Mammary epithelial cell (primary cell): Measurements from ENCODE around the gene HSPH1.

Source experiments
- EZH2 ChIP-seq: IDR thresholded peaks from 2 replicates; pipeline ENCODE4 v1.6.1; 2012; ENCODE audit warnings: low read length, inconsistent platforms, borderline replicate concordance
- TF ChIP-seq, protein P1 (sequence below), 2 donors: IDR thresholded peaks in 1 of 2; conservative IDR thresholded peaks in 1 of 2; 2 replicates each; pipeline ENCODE4 v1.5.1; 2011 to 2012; ENCODE audit warnings: inconsistent platforms in 2 of 2, low read length in 2 of 2, mild to moderate bottlenecking in 2 of 2, control low read depth in 1 of 2, low read depth in 1 of 2; ENCODE audit not compliant: insufficient read depth in 1 of 2; ENCODE audit errors: extremely low read depth in 1 of 2

DNA sequence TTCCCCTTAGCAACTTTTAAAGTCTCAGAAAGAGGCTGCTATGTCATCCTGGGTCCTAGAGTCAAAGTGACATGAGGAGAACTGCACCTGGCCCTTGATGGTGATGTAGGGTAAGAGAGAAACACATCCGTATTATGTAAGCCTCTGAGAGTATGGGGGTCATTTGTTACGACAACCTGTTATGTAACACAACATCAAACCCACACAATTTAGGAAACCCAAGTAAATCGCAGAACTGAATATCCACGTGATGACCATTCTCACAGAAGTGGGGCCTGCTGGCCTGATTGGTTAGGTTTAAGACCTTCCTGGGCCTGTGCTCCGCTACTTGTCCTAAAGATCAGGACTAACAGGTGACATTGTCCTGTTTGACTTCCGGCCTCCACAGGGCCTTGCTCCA, 22.7 kb upstream of the HSPH1 start:
- TF ChIP-seq, protein P1, sequence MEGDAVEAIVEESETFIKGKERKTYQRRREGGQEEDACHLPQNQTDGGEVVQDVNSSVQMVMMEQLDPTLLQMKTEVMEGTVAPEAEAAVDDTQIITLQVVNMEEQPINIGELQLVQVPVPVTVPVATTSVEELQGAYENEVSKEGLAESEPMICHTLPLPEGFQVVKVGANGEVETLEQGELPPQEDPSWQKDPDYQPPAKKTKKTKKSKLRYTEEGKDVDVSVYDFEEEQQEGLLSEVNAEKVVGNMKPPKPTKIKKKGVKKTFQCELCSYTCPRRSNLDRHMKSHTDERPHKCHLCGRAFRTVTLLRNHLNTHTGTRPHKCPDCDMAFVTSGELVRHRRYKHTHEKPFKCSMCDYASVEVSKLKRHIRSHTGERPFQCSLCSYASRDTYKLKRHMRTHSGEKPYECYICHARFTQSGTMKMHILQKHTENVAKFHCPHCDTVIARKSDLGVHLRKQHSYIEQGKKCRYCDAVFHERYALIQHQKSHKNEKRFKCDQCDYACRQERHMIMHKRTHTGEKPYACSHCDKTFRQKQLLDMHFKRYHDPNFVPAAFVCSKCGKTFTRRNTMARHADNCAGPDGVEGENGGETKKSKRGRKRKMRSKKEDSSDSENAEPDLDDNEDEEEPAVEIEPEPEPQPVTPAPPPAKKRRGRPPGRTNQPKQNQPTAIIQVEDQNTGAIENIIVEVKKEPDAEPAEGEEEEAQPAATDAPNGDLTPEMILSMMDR (conservative IDR thresholded peaks at IDR 0.05 in 1 of 2, IDR thresholded peaks at IDR 0.05 in 1 of 2; ENCODE audit: extremely low read depth in 1 of 2, insufficient read depth in 1 of 2, low read depth in 1 of 2, low read length in 2 of 2) = no peak
- TF ChIP-seq EZH2 = no peak
